ENCODE data around the gene UBE2D2.

The UBE2D2 gene

DNA sequence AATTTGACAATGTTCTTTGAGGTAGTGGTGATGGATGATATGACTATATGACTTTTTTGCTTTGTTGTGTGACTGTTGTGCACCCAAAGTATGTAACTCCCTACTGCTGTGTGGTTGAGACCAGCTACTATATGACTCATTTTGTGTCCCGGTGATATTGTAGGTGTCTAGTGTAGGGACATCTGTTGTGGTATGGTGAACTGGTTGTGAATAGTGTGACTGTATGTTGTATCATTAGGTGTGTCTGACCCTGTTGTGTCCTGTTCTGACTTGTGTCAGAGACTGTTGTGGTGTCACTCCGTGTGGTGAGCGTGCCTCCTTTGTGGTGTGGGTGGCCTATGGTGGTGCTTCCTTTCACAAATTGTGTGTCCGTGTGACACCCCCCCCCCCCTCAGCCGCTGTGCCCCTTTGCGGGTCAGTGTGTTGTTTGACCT, 75.9 kb downstream of the UBE2D2 start:
- no peak for DNase-seq

DNA sequence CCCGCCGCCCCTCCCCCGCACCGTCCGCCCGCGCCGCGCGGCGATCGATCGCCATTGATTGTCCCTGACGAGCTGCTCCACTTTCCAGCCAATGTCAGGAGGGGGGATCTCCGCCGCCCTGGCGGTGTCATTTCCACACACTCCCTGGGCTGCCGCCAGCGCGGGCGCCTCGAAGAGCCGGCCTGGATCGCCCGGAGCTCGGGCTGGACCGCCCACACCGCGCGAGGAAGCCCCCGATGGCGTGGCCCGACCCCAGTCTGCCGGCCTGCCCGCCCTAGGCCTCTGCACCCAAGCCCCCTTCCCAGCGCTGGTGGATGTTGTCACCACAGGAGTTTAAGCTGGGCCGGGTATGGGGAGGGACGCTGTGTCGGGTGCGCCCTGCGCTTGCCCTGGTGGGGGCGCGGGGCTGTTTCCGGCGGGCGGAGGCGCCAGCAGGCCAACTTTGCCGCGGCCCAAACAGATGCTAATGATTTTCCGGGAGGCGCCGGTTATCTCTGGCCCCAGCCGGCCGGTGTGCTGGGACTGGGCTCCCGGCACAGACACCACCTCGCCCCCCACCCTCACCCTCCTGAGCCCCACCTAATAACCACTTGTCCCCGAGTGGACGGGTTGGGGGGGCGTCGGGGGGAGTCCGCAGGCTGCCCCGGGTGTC, 76.4 kb downstream of the UBE2D2 start:
- peak; percentile 82 for DNase-seq

DNA sequence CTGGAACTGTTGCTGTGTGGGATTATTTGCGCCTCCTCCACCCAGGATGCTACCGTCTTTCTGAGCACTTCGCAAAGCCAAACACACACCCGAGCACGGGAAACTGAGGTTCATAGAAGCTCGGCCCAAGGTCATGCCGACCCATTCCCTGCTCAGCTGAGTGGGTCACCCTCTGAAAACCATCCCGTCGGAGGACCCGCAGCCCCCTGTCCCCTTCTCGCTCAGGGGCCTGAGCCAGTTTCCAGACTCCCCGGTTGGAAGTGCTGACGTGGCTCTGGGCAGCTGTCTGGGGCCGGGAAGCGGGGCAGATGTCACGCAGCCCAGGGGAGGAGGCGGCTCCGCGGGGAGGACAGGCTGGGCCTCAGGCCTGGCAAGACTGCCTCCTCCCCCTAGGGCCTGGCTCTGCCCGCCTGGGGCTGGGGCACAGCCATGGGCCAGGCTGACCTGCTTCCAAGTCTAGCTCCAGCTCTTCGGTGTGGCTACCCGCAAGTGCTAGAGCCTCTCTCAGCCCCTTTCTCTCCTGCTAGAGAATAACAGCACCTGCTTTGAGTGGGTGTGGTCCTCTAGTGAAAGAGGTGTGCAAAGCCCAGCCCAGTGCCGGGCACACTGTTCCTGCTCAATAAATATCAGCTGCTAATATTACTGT, 77.1 kb downstream of the UBE2D2 start:
- DNase-seq = peak; percentile 59

DNA sequence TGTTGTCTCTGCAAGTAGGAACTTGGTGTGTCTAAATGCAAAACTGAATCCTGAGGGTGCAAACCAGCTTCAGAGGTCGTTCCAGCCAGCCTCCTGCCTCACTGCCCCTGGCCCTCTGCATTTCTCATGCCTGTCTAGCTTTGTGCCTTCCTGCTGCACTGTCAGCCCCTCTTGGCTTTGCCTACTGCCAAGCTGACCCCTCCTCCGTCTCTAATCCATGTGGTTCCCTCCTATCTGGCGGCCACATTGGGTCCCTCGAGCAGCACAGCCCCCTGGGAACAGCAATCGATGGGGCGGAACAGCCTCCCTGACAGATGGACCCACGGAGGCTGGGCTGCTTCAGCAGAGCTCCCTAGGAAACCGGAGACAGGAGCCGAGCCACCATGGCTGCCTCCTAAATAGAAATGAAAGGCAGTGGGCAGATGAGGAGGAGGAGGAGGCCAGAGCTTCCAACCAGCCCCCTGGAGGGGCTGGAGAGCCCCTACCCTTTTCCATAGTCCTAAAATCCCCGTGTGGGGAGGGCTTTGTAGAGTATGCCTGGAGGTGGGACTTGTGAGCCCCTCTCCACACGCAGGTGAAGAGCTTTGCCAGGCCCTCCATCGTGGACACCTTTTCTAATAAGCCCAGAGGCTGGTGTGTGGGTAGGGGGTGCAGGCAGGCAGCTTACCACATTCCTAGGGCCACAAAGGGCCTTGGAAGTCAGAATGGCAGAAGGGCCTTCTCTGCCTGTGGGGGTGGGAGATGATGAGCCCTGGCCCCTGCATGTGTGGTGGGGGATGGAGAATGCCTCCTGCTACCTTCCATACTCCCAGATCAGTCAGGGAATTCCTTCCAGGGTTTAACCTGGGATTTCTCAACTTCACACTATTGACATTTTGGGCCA, 77.8 kb downstream of the UBE2D2 start:
- DNase-seq = no peak

DNA sequence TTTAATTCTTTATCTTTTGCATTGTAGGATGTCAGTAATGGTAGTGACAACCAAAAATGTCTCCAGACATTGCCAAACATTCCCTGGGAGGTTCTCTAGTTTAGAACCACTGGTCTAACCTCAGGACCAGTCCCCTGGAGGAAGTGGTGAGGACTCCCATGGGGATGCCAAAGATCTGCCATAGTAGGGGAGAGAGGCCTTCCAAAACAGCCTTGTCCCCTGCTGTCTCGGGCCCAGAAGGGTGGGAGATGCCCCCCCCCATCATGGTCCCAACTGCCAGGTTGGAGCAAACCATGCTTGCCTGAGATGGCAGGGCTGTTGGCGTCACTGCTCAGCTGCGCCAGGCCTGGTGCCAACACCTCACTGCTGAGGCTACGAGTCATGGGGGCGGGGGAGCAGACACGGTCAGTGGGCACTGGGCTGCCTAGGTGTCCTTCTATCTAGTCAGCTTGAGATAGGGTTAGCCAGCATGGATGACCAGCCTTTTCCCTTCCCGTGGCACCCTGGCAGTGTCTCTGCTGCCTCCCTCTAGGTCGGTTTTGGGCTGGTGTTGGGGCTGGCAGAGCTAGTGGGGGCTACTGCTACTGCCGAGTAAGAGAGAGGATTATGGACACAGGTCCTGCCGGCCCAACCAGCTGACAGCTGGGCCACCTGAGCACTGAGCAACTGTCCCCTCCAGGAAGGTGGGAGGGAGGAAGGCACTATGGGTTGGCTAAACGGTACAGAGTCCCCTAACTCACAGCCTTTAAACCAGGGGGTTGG, 78.7 kb downstream of the UBE2D2 start:
- no peak for DNase-seq

DNA sequence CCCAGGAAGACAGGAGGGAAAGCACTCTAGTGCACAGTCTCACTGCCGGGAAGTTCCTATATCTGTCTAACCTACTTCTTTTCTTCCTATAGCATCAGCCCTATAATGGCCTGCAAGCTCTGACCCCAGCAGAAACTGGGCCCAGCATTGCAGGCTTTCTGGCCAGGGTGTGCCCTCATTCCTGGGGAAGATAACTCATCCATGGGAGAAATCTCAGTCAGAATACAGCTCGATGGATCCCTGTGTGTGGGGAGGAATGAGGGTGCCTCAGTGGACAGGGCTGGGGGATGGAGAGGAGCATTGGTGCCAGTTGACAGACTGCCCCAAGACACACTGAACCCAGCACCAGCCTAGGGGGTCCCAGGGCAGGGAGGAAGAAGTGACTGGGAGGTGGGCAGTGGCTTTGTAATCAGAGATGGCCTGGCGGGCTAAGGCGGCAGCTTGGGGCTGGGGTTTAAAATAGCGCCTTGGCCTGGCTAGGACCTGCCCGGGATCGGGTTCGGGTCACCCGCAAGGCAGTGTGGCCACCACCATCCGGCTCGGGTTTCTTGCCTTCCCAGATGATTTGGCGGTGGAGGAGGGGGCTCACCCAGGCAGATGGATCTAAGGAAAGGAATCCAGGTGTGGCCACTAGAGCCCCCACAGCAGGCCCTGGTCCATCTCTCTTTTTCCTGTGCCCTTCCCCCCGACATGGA, 79.4 kb downstream of the UBE2D2 start:
- no peak for DNase-seq

DNA sequence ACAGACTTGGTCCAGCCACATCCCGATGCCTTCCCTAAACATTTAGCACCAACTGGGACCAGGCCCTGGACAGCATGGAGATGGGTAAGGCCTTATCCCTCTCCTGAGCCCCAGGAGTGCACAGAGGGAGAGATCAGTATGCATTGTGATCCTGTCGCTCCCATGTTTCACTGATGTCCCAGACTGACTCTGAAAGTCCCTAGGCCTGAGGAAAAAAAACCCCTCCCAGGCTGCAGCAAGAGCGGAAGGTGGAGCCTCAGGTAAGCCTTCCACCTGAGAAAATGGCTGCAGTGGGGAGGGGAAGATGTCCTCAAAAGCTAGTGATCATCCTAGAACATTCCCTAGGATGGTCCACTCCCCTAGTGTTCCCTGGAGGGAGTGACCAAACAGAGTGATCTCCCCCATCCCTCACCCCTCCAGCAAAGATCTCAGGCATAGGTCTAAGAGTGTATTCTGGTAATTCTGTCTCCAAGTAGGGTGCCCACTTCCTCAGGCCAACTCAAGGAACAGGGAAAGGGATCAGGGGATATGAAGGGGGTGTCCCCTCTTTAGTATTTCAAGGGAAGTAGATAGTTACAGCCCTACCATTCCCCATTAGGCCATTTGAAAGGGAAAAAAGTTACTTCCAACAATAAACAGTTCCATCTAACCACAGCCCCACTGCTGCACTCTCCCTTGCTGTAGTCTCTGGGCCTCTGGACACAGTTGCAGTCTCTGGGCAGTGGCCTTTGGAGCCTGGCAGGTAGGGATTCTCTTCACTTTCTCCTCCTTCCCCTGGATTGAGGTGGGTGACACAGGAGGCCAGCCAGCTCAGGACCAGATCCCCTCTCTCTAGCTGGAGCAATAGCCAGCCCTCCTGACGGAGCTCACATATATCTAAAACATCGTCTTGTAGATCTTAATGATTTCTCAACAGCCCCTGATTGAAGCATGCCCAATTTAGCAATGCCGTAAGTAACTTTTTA, 80.3 kb downstream of the UBE2D2 start:
- no peak for DNase-seq

DNA sequence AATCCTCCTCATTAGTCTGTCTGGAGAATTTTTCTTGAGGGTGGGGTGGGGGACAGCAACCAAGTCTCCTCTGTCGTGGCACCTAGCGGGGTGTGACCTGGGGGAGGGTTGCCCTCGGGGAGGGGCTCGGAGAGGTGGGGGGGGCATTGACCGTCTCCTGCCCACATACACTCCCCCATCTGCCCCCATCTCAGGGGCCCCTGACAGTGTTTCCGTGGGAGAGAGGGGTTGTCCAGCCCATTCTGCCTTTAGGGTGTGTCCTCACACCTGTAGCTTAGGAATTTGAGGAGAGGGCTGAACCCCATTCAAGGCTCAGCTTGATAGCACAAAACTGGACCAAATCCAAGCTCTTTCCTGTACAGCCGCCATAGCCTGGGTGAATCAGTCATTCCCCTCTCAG, 81.1 kb downstream of the UBE2D2 start:
- DNase-seq = no peak

DNA sequence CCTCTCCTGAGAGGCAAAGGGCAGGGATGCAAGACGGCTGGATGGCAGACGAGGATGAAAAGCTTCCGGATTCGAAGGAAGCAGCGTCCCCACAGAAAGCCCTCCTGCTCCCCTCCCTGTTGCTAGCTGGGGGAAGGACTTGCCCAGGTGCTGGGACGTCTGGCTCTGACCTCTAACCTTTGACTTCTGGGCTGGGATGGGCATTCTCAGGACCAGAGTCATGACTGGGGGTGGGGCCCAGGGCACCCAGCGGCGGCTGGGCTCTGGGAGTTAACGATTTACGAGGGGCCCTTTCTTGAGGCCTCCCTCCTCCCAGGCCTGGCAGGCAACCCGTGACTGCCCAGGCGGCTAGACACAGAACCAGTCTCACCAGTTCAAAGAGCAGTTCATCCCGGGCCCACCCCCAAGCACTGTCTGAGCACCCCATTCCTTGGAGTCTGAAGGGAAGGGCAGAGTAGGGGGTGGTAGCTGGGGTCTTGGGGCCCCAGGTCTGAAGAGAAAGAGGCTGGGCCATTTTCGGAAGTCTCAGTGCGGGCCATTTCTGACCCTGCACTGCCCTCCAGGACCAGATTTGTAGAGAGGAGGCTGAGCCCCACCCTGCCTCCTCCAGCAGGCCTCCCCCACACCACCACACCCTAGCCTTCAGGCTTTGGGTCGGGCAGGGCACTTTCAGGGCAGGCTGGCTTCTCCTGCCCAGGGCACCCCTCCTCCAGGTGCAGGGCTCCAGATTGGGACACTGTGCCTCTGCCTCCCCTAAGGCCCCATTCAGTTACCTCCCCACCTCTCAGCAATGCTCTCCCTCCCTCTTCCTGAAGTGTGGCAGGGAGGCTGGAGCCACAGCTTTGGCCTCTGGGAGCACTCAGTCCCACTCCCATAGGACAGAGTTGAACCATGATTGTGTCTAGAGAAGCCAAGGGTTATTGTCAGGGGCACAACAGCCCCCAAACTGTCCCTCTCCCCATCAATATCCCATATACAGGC, 82.0 kb downstream of the UBE2D2 start:
- DNase-seq = no peak

DNA sequence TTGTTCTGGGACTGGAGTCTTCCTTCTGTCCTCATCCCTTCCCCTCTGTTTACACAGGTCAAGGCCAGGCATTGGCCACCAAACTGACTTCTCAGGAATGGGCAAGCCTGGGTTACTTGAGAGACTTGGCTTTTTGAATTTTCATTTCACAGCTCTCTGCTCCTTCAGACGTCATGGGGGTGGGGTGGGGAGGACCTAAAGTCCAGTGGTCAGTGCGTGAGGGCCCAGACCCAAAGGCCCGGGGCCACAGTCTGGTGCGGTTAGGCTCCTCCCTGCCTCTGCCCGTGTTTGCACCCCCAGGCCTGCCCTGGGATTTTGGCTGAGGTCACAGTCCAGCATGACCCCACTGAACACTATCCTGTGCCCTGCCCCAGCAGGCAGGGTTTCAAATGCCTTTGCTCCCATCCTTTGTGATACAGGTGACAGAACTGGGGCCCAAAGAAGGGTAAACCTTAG, 82.9 kb downstream of the UBE2D2 start:
- DNase-seq = no peak

DNA sequence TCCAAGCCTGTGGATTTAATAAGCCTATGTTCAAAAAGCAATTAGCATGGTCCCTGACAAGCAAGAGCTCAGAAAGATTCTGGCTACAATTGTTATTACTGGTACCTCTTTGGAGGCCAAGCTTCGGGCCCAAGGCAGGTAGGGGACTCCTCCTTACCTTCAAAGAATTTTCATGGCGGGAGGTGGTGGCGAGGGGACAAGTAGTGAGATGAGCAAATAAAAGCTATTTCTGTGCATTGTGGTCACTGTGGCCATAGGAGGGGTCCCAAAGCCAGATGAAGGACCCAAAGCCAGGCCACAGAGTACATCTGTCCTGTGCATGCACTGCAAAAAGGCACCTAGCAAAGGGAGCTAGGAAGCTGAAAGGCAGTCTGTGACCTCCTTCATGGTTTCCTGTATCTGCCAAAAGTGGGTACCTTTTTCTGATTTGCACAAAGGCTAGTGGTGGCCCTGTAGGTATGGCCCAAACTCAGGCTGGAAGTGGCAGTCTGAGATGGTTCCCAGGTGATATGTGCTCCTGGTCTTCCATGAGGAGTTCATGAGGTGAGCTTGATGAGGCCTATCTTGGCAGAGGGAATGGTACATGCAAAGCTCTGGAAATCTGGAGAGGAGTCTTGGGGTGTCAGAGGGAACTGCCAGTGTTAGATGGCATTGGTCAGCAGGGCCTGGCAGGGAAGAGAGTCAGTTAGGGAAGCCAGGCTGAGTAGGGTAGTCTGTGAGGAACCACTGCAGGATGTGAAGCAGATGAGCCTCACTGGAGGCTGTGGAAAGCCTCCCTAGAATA, 83.7 kb downstream of the UBE2D2 start:
- no peak for DNase-seq

DNA sequence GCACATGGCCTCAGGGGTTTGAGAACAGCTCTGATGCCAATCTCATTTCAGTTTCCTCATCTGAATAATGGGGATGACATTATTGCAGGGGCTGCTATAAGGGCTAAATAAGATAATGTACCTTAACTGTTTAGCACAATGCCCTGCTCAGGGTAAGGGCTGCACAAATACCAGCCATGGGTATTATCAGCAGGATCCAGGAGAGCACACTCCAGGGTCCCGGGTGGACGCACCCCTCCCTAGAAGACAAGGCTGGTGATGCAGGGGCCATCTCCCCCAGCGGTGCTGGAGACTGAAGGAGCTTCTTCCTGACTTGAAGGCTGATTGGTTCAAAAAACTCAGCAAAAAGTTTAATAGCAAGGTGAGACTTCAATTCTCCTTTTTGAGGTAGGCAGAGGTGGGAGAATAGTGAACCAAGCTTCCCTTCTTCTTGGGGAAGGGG, 84.3 kb downstream of the UBE2D2 start:
- no peak for DNase-seq

DNA sequence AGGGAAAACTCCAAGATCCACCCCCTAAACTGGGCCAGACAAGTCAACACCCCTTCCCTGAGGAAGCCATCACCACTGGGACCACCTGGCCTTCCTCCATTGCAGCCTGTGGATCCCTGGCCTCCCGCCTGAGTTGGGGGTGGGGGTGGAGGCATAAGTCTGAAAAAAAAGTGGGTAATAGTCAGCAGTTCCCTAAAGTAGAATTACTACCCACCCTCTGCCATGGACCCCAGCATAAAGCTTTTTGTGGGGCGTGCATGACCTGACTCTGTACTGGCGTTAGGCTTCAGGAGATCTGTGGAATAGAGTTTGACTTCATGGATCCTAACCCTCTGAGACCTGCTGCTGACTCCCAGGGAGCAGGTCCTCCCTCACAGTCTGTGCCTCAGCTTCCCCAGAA, 85.0 kb downstream of the UBE2D2 start:
- no peak for DNase-seq

DNA sequence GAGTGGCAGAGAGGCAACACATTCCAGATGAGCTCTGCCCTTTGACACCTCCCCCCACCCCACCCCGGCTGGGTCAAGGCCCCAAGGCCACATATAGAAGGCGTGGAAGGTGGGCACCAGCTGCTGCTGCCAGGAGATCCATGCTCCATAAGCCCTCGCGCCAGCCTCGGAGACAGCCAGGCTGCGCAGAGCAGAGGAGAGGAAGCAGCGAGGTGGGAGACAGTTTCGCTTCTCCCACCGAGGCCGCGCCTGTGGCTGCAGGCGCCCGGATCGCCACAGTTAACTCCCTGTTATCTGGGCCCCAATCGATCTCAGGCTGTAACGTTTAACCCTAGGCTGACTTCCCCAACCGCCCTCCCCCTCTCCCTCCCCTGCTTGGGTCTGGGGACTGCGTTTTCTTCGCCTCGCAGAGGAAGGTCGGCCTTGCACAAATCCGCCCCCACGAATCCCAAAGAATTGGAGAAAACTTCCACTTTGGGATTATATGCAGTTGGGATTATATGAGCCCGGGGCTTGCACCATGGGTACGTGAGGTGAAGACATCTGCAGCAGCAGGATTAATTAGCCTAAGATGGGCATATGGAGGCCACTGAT, 85.9 kb downstream of the UBE2D2 start:
- DNase-seq = no peak

DNA sequence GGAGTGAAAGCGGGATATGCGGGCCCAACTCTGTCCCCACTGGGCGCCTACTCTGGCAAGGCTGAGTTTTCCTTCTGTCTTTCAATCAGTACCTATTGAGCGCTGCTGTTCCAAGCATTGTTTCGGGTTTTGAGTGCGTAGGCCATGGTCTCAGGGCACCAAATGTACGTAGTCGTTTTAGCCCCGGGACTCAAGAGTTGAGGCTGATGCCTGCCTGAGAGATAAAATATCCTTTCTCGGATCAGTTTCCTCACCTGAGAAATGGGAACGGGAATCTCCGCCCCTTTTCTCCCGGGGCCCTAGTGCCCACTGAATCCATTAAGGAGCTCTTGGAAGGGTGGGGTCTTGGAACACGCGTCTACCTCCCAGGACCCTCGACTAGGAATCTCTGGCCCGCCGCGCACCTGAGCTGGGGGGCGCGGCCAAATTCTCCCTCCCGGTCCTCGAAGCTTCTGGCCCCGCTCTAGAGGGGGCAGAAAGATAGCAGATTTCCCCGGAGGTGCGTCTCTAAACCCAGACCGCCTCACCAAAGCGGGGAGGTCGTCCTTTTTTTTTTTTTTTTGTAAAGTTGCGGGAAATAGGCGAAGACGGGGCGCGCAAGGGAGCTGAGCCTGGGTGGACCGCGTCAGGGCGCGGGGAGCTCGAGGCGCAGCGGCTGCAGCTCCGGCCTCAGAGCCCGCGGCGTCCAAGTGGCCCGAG, 86.5 kb downstream of the UBE2D2 start:
- DNase-seq = no peak

DNA sequence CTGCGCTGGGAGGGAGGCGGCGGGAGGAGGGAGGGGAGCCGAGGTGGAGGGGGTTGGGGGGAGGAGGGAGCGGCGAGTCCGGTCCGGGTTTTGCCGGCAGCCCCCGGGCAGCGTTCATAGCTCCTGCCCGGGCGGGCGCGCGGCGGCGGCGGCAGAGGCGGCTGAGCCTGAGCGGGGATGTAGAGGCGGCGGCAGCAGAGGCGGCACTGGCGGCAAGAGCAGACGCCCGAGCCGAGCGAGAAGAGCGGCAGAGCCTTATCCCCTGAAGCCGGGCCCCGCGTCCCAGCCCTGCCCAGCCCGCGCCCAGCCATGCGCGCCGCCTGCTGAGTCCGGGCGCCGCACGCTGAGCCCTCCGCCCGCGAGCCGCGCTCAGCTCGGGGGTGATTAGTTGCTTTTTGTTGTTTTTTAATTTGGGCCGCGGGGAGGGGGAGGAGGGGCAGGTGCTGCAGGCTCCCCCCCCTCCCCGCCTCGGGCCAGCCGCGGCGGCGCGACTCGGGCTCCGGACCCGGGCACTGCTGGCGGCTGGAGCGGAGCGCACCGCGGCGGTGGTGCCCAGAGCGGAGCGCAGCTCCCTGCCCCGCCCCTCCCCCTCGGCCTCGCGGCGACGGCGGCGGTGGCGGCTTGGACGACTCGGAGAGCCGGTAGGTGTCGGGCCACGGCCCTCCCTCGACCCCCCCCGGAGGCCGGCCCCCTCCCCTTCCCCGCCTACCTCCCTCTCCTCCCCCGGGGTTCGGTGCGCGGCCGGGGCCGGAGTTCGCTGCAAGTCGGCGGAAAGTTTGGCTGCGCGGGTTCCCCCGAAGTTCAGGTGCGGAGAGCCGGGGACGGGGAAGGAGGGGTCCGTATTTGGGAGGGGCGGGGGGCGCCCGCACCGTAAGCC, 87.3 kb downstream of the UBE2D2 start, which contains the start of gene CXXC5:
Gene CXXC5, plus strand, starts transcription at position 145 of the 877 bp plus-strand sequence. CDS start 32,175 bp downstream, outside the sequence.
- DNase-seq = peak; percentile 68
